ENCODE data around the gene VAV3.

VAV3 gene

DNA sequence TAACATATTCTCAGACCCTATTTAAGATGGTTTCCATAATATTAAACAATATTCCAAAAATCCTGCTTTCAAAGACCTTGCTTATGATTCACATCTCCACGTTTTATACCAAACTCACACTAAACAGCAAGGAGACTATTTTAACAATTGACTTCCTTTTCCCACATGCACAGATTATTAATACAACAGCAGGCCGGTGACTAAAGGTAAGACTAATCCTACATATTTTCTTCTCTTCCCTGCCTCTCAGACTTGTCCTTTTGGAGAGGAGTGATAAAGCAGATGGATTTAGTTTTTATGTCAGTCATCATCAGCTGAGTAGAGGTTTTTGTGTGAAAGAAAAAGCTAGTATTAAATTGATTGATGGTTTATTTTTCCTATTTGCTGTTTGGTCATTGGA lies 423.6 kb downstream of the VAV3 start:
- Mint-ChIP-seq H3K4me1 (peaks cover 22% of the 10 kb centered on the region), H3K4me3 (no peak overlapping the region)
- TF ChIP-seq, protein P1, sequence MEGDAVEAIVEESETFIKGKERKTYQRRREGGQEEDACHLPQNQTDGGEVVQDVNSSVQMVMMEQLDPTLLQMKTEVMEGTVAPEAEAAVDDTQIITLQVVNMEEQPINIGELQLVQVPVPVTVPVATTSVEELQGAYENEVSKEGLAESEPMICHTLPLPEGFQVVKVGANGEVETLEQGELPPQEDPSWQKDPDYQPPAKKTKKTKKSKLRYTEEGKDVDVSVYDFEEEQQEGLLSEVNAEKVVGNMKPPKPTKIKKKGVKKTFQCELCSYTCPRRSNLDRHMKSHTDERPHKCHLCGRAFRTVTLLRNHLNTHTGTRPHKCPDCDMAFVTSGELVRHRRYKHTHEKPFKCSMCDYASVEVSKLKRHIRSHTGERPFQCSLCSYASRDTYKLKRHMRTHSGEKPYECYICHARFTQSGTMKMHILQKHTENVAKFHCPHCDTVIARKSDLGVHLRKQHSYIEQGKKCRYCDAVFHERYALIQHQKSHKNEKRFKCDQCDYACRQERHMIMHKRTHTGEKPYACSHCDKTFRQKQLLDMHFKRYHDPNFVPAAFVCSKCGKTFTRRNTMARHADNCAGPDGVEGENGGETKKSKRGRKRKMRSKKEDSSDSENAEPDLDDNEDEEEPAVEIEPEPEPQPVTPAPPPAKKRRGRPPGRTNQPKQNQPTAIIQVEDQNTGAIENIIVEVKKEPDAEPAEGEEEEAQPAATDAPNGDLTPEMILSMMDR (IDR thresholded peaks at IDR 0.05; ENCODE audit: unreplicated experiment in 3 of 3) = no peak

DNA sequence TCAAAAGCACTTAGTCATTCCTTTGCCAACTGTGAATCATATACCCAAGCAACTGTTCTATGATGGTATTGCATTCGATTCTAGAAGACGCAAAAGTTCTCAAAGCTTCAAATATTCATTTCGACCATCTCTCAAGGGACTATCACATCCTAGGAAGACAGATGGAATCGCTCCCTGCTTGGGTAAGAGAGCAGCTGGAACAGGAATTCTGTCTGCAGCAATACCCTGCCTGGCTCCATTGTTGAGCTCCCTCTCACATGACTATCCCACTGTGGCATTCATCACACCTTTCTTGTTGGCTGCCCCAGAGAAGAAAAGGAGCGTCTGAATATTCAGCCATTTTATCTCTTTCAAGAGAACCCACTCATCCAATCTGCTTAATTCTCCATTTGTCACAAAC lies 426.5 kb downstream of the VAV3 start:
- TF ChIP-seq, protein P1 (IDR thresholded peaks at IDR 0.05; ENCODE audit: unreplicated experiment in 3 of 3) = no peak
- Mint-ChIP-seq H3K36me3 (ENCODE audit: low read depth) (no peaks in the 10 kb centered on the region), H3K27ac (no peak overlapping the region), H3K9me3 (peaks cover 4% of the 10 kb centered on the region), H3K27me3 (ENCODE audit: low read depth) (peaks cover 5% of the 10 kb centered on the region), H3K4me3 (no peak overlapping the region), H3K4me1 (peaks cover 39% of the 10 kb centered on the region)

More for the DNA sequence above, 423.6 kb downstream of the VAV3 start:
- peaks cover 4% of the 10 kb centered on the region for H3K9me3 Mint-ChIP-seq
- no peak overlapping the region for H3K27ac Mint-ChIP-seq
- H3K36me3 Mint-ChIP-seq (ENCODE audit: low read depth) = no peaks in the 10 kb centered on the region
- H3K27me3 Mint-ChIP-seq (ENCODE audit: low read depth) = no peaks in the 10 kb centered on the region

DNA sequence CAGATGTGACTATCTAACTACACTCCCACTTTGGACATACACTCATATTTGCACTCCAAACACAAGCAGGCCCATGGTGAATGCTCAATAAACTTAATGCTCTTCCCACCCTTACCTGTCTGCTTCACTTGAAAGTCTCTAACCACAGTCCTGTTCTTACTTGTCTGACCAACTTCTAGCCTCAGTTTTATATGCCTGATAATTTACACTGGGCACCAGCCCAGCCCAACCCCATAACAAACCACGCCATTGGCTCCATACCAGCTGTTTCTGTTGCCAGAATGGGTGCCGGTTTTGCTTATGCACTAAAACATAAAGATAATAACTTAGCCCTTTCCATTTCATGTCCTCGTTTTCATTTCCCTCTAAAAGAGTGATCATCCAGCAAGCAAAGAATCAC lies 428.7 kb downstream of the VAV3 start:
- Mint-ChIP-seq H3K36me3 (ENCODE audit: low read depth) (no peaks in the 10 kb centered on the region), H3K4me3 (no peak overlapping the region), H3K27ac (no peak overlapping the region), H3K4me1 (peaks cover 33% of the 10 kb centered on the region), H3K27me3 (ENCODE audit: low read depth) (peaks cover 5% of the 10 kb centered on the region), H3K9me3 (no peaks in the 10 kb centered on the region)
- TF ChIP-seq, protein P1 (IDR thresholded peaks at IDR 0.05; ENCODE audit: unreplicated experiment in 3 of 3) = no peak

DNA sequence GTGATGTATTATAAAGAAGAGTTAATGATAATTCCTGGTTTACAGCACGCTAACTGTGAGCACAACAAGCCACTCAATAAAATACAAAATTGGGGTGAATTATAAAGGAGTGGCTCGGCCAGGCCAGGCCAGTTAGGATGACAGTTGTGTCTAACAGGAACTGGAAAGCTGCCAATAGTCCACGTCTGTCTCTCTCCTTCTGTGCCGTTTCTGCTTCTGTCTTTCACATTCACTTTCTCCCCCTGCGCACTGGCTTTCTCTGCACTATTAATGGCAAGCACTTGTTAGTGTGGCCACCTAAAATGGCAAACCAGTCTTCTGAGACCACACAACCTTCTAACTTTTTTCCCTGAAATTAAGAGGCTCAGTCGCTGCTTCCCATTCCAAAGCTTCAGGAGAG lies 429.9 kb downstream of the VAV3 start:
- TF ChIP-seq, protein P1 (IDR thresholded peaks at IDR 0.05; ENCODE audit: unreplicated experiment in 3 of 3) = no peak
- no peak overlapping the region for H3K27ac Mint-ChIP-seq
- peaks cover 5% of the 10 kb centered on the region for H3K27me3 Mint-ChIP-seq (ENCODE audit: low read depth)
- H3K9me3 Mint-ChIP-seq = no peaks in the 10 kb centered on the region
- H3K4me1 Mint-ChIP-seq = peaks cover 33% of the 10 kb centered on the region
- H3K4me3 Mint-ChIP-seq = no peak overlapping the region
- no peaks in the 10 kb centered on the region for H3K36me3 Mint-ChIP-seq (ENCODE audit: low read depth)

DNA sequence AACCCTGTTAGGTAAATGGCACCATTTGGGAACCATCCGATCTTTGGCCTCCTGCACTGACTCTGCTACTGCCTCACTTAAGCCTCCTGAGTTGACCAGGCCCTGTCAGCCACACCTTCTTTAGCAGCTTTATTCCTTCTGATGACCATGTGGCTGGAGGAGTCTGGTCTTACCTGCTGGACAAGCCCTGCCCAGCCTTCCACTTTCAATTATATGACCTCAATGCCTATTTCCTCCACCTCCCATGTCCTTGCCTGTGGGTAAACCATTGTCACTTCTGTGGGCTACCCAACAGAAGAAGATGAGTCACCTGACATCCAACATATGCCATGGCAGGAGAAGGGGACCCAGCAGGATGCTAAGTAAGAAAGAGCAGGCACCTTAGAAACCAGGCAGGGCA lies 430.3 kb downstream of the VAV3 start:
- TF ChIP-seq, protein P1 (IDR thresholded peaks at IDR 0.05; ENCODE audit: unreplicated experiment in 3 of 3) = no peak
- peaks cover 35% of the 10 kb centered on the region for H3K4me1 Mint-ChIP-seq
- H3K27me3 Mint-ChIP-seq (ENCODE audit: low read depth) = peaks cover 5% of the 10 kb centered on the region
- no peak overlapping the region for H3K27ac Mint-ChIP-seq
- H3K9me3 Mint-ChIP-seq = no peaks in the 10 kb centered on the region
- no peaks in the 10 kb centered on the region for H3K36me3 Mint-ChIP-seq (ENCODE audit: low read depth)
- no peak overlapping the region for H3K4me3 Mint-ChIP-seq

DNA sequence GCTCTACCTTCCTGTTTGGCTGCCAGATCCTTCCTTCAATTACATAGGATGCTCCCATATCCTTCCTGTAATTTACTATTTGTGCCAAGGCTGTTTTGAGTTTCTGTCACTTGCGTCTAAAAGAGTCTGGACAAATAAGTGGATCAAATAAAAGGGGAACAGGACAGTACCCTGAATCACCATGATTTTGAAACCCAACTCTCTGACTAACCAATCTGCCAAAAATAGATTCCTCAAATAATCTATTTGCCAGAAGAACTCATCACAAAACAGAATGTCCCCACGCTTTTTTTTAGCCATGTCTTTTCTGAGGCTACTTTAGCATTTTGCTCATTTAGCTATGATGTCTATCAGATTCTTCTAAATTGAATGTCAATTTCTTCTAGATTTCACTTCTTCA lies 431.5 kb downstream of the VAV3 start:
- TF ChIP-seq, protein P1 (IDR thresholded peaks at IDR 0.05; ENCODE audit: unreplicated experiment in 3 of 3) = no peak
- Mint-ChIP-seq H3K36me3 (ENCODE audit: low read depth) (no peaks in the 10 kb centered on the region), H3K27me3 (ENCODE audit: low read depth) (peaks cover 5% of the 10 kb centered on the region), H3K27ac (no peak overlapping the region), H3K4me3 (no peak overlapping the region), H3K9me3 (no peaks in the 10 kb centered on the region), H3K4me1 (peaks cover 27% of the 10 kb centered on the region)

Data from nephron (organoid).